T-helper 2 cell treated with Interferon-gamma antibody and Interleukin-4, amounts not matched to agents 5 μg/mL and 100 μg/mL, for 36 hours (primary cell): ENCODE measurements around the gene MICB.

Experiments
- DNase-seq: peaks from one replicate; pipeline ENCODE4 v3.0.0; 2021; ENCODE audit warnings: low spot score
- H3K27ac Mint-ChIP-seq: one replicate; pipeline ENCODE4 v1.8.0; 2021; ENCODE audit warnings: mild to moderate bottlenecking, mixed read lengths
- H3K27me3 Mint-ChIP-seq: one replicate; pipeline ENCODE4 v1.8.0; 2021; ENCODE audit warnings: low read depth, mixed read lengths
- H3K36me3 Mint-ChIP-seq: one replicate; pipeline ENCODE4 v1.8.0; 2021; ENCODE audit warnings: low read depth, mixed read lengths
- H3K4me1 Mint-ChIP-seq: one replicate; pipeline ENCODE4 v1.8.0; 2021; ENCODE audit warnings: low read depth, mixed read lengths
- H3K4me3 Mint-ChIP-seq: one replicate; pipeline ENCODE4 v1.8.0; 2022; ENCODE audit warnings: mild to moderate bottlenecking, moderate library complexity, mixed read lengths
- H3K9me3 Mint-ChIP-seq: one replicate; pipeline ENCODE4 v1.8.0; 2021; ENCODE audit warnings: mixed read lengths

Gene MICB

GRCh38 chr6:31532644-31533454 is 34.9 kb downstream of the MICB start:
- H3K27me3 Mint-ChIP-seq: no peaks in the 10 kb centered on the region
- no peak overlapping the region for H3K4me3 Mint-ChIP-seq
- peaks cover 71% of the 10 kb centered on the region for H3K36me3 Mint-ChIP-seq
- H3K9me3 Mint-ChIP-seq: no peaks in the 10 kb centered on the region
- DNase-seq: no peak
- peaks cover 15% of the 10 kb centered on the region for H3K4me1 Mint-ChIP-seq
- no peak overlapping the region for H3K27ac Mint-ChIP-seq

GRCh38 chr6:31533455-31533841 is 35.5 kb downstream of the MICB start:
- Mint-ChIP-seq H3K4me3 (no peak overlapping the region), H3K4me1 (peaks cover 18% of the 10 kb centered on the region)

GRCh38 chr6:31534011-31534410 is 36.1 kb downstream of the MICB start:
- Mint-ChIP-seq H3K4me1 (peaks cover 23% of the 10 kb centered on the region), H3K4me3 (no peak overlapping the region), H3K27ac (no peak overlapping the region), H3K27me3 (no peaks in the 10 kb centered on the region), H3K36me3 (peaks cover 81% of the 10 kb centered on the region), H3K9me3 (no peaks in the 10 kb centered on the region)
- DNase-seq: no peak

More at GRCh38 chr6:31533455-31533841, 35.5 kb downstream of the MICB start:
- Mint-ChIP-seq H3K9me3 (no peaks in the 10 kb centered on the region), H3K27ac (no peak overlapping the region), H3K27me3 (no peaks in the 10 kb centered on the region), H3K36me3 (peaks cover 75% of the 10 kb centered on the region)
- DNase-seq: no peak

- Mint-ChIP-seq H3K9me3 (no peaks in the 10 kb centered on the region), H3K4me3 (no peak overlapping the region), H3K27me3 (no peaks in the 10 kb centered on the region), H3K27ac (no peak overlapping the region), H3K4me1 (peaks cover 29% of the 10 kb centered on the region), H3K36me3 (peaks cover 85% of the 10 kb centered on the region)
- no peak for DNase-seq
Measured at GRCh38 chr6:31534521-31535040, 36.6 kb downstream of the MICB start.

GRCh38 chr6:31535538-31536324 is 37.8 kb downstream of the MICB start:
- peaks cover 87% of the 10 kb centered on the region for H3K36me3 Mint-ChIP-seq
- H3K27me3 Mint-ChIP-seq: no peaks in the 10 kb centered on the region
- no peak overlapping the region for H3K4me3 Mint-ChIP-seq
- DNase-seq: no peak
- H3K4me1 Mint-ChIP-seq: peaks cover 38% of the 10 kb centered on the region
- H3K27ac Mint-ChIP-seq: no peak overlapping the region
- no peaks in the 10 kb centered on the region for H3K9me3 Mint-ChIP-seq

GRCh38 chr6:31538805-31539400 is 41.0 kb downstream of the MICB start:
- Mint-ChIP-seq H3K27ac (peak overlapping the region; percentile 6), H3K4me1 (peaks cover 43% of the 10 kb centered on the region), H3K4me3 (peak overlapping the region; percentile 95), H3K27me3 (no peaks in the 10 kb centered on the region), H3K9me3 (no peaks in the 10 kb centered on the region), H3K36me3 (peaks cover 67% of the 10 kb centered on the region)
- DNase-seq: no peak

GRCh38 chr6:31540640-31541039 is 42.7 kb downstream of the MICB start:
- Mint-ChIP-seq H3K4me1 (peaks cover 45% of the 10 kb centered on the region), H3K4me3 (peak overlapping the region; percentile 95), H3K27ac (peak overlapping the region; percentile 92), H3K9me3 (no peaks in the 10 kb centered on the region), H3K27me3 (no peaks in the 10 kb centered on the region), H3K36me3 (peaks cover 52% of the 10 kb centered on the region)
- DNase-seq: no peak

GRCh38 chr6:31541059-31541657 is 43.2 kb downstream of the MICB start:
- no peaks in the 10 kb centered on the region for H3K27me3 Mint-ChIP-seq
- peak overlapping the region; percentile 95 for H3K4me3 Mint-ChIP-seq
- DNase-seq: peak; percentile 52
- H3K9me3 Mint-ChIP-seq: no peaks in the 10 kb centered on the region
- peaks cover 43% of the 10 kb centered on the region for H3K4me1 Mint-ChIP-seq
- H3K36me3 Mint-ChIP-seq: peaks cover 46% of the 10 kb centered on the region
- peak overlapping the region; percentile 92 for H3K27ac Mint-ChIP-seq

GRCh38 chr6:31541658-31542521 is 43.9 kb downstream of the MICB start, which contains the start of gene DDX39B:
DDX39B (minus strand) TSS chr6:31542003; CDS start chr6:31540532, 1,471 bp downstream.
- DNase-seq: peak; percentile 93
- Mint-ChIP-seq H3K4me1 (peaks cover 44% of the 10 kb centered on the region), H3K9me3 (no peaks in the 10 kb centered on the region), H3K27me3 (no peaks in the 10 kb centered on the region), H3K27ac (peak within 1 kb of the TSS; percentile 92), H3K4me3 (peak within 1 kb of the TSS; percentile 95), H3K36me3 (peaks cover 39% of the 10 kb centered on the region)

GRCh38 chr6:31543639-31544038 is 45.7 kb downstream of the MICB start:
- Mint-ChIP-seq H3K36me3 (peaks cover 28% of the 10 kb centered on the region), H3K4me1 (peaks cover 50% of the 10 kb centered on the region), H3K27me3 (no peaks in the 10 kb centered on the region), H3K27ac (no peak overlapping the region), H3K9me3 (no peaks in the 10 kb centered on the region), H3K4me3 (no peak overlapping the region)
- DNase-seq: no peak

- Mint-ChIP-seq H3K27ac (no peak overlapping the region), H3K4me3 (no peak overlapping the region), H3K27me3 (no peaks in the 10 kb centered on the region), H3K4me1 (peaks cover 45% of the 10 kb centered on the region), H3K9me3 (no peaks in the 10 kb centered on the region), H3K36me3 (peaks cover 23% of the 10 kb centered on the region)
- no peak for DNase-seq
Measured at GRCh38 chr6:31544676-31545075, 46.7 kb downstream of the MICB start.

GRCh38 chr6:31545291-31545690 is 47.3 kb downstream of the MICB start:
- Mint-ChIP-seq H3K9me3 (no peaks in the 10 kb centered on the region), H3K36me3 (peaks cover 17% of the 10 kb centered on the region), H3K27ac (peak overlapping the region; percentile 14), H3K4me3 (no peak overlapping the region), H3K4me1 (peaks cover 40% of the 10 kb centered on the region), H3K27me3 (no peaks in the 10 kb centered on the region)
- DNase-seq: no peak
